KMS-11 (cell line): ENCODE data around the gene DHCR7.

ENCODE experiments used
- H2AFZ ChIP-seq: fragments of 200-600 bp; sonication (generic); 2 replicates; pipeline ENCODE4 v1.6.1; 2016; ENCODE audit warnings: antibody characterized with exemption, mixed run types, low read depth
- H3K27ac ChIP-seq: fragments of 200-600 bp; sonication (generic); 2 replicates; pipeline ENCODE4 v1.6.1; 2016; ENCODE audit warnings: mild to moderate bottlenecking, mixed run types
- H3K27me3 ChIP-seq: fragments of 200-600 bp; sonication (generic); 2 replicates; pipeline ENCODE4 v1.6.1; 2017; ENCODE audit warnings: mild to moderate bottlenecking, low read depth, mixed run types, moderate library complexity; ENCODE audit not compliant: insufficient read depth
- H3K36me3 ChIP-seq: fragments of 200-600 bp; sonication (generic); 2 replicates; pipeline ENCODE4 v1.6.1; 2017; ENCODE audit warnings: mild to moderate bottlenecking, mixed run types; ENCODE audit not compliant: insufficient read depth
- H3K4me1 ChIP-seq: fragments of 200-600 bp; sonication (generic); 2 replicates; pipeline ENCODE4 v1.6.1; 2016; ENCODE audit warnings: mild to moderate bottlenecking, low read depth, mixed run types; ENCODE audit not compliant: poor library complexity, severe bottlenecking
- H3K4me2 ChIP-seq: fragments of 200-600 bp; sonication (generic); 2 replicates; pipeline ENCODE4 v1.7.0; 2016; ENCODE audit warnings: mild to moderate bottlenecking, mixed run types
- H3K4me3 ChIP-seq: fragments of 200-600 bp; sonication (generic); IDR thresholded peaks from 2 replicates; pipeline ENCODE4 v1.6.1; 2017; ENCODE audit warnings: low read depth, low read length, mixed read lengths; ENCODE audit not compliant: insufficient read depth
- H3K79me2 ChIP-seq: fragments of 200-600 bp; sonication (generic); 2 replicates; pipeline ENCODE4 v1.6.1; 2016; ENCODE audit warnings: low read depth, mixed run types; ENCODE audit not compliant: insufficient read depth
- H3K9ac ChIP-seq: fragments of 200-600 bp; sonication (generic); 2 replicates; pipeline ENCODE4 v1.6.1; 2016; ENCODE audit warnings: mild to moderate bottlenecking, mixed run types
- H4K20me1 ChIP-seq: fragments of 200-600 bp; sonication (generic); 2 replicates; pipeline ENCODE4 v1.6.1; 2016; ENCODE audit warnings: mild to moderate bottlenecking, mixed run types; ENCODE audit not compliant: insufficient read depth
- TF ChIP-seq, protein P1 (sequence below): fragments of 200-600 bp; sonication (generic); conservative IDR thresholded peaks from 2 replicates; pipeline ENCODE4 v1.6.1; 2017; ENCODE audit warnings: low read depth, mild to moderate bottlenecking, antibody characterized with exemption, low read length, moderate library complexity, mixed read lengths

DHCR7 gene

GRCh38 chr11:71387200-71387599 lies 61.0 kb downstream of the DHCR7 start:
- H3K27me3 ChIP-seq, result peaks cover 42% of the 10 kb centered on the region
- no peak overlapping the region for H3K27ac ChIP-seq

GRCh38 chr11:71386202-71386601 lies 62.0 kb downstream of the DHCR7 start:
- peaks cover 8% of the 10 kb centered on the region for H3K4me1 ChIP-seq
- H4K20me1 ChIP-seq, result no peaks in the 10 kb centered on the region
- H3K79me2 ChIP-seq, result no peaks in the 10 kb centered on the region
- TF ChIP-seq, protein P1, sequence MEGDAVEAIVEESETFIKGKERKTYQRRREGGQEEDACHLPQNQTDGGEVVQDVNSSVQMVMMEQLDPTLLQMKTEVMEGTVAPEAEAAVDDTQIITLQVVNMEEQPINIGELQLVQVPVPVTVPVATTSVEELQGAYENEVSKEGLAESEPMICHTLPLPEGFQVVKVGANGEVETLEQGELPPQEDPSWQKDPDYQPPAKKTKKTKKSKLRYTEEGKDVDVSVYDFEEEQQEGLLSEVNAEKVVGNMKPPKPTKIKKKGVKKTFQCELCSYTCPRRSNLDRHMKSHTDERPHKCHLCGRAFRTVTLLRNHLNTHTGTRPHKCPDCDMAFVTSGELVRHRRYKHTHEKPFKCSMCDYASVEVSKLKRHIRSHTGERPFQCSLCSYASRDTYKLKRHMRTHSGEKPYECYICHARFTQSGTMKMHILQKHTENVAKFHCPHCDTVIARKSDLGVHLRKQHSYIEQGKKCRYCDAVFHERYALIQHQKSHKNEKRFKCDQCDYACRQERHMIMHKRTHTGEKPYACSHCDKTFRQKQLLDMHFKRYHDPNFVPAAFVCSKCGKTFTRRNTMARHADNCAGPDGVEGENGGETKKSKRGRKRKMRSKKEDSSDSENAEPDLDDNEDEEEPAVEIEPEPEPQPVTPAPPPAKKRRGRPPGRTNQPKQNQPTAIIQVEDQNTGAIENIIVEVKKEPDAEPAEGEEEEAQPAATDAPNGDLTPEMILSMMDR, result no peak
- no peak overlapping the region for H3K4me2 ChIP-seq
- H3K27me3 ChIP-seq, result peaks cover 38% of the 10 kb centered on the region
- H3K9ac ChIP-seq, result no peak overlapping the region
- H3K4me3 ChIP-seq, result no peak overlapping the region
- no peak overlapping the region for H2AFZ ChIP-seq
- H3K27ac ChIP-seq, result no peak overlapping the region
- no peaks in the 10 kb centered on the region for H3K36me3 ChIP-seq

More at GRCh38 chr11:71387200-71387599, 61.0 kb downstream of the DHCR7 start:
- Histone ChIP-seq H3K36me3 (no peaks in the 10 kb centered on the region), H3K4me1 (no peaks in the 10 kb centered on the region), H3K4me3 (no peak overlapping the region), H3K4me2 (no peak overlapping the region), H3K9ac (no peak overlapping the region), H4K20me1 (no peaks in the 10 kb centered on the region), H3K79me2 (no peaks in the 10 kb centered on the region), H2AFZ (no peak overlapping the region)
- TF ChIP-seq, protein P1, result no peak

GRCh38 chr11:71385091-71385490 lies 63.1 kb downstream of the DHCR7 start:
- Histone ChIP-seq H3K4me2 (no peak overlapping the region), H4K20me1 (no peaks in the 10 kb centered on the region), H3K27ac (no peak overlapping the region), H3K79me2 (no peaks in the 10 kb centered on the region), H3K4me1 (peaks cover 8% of the 10 kb centered on the region), H3K36me3 (no peaks in the 10 kb centered on the region), H3K4me3 (no peak overlapping the region), H3K27me3 (peaks cover 33% of the 10 kb centered on the region), H3K9ac (no peak overlapping the region), H2AFZ (no peak overlapping the region)
- TF ChIP-seq, protein P1, result no peak

GRCh38 chr11:71384561-71384960 lies 63.6 kb downstream of the DHCR7 start:
- no peak overlapping the region for H3K4me2 ChIP-seq
- TF ChIP-seq, protein P1, result no peak
- peaks cover 30% of the 10 kb centered on the region for H3K27me3 ChIP-seq
- H4K20me1 ChIP-seq, result no peaks in the 10 kb centered on the region
- H3K4me1 ChIP-seq, result peaks cover 8% of the 10 kb centered on the region
- H3K79me2 ChIP-seq, result no peaks in the 10 kb centered on the region
- H3K9ac ChIP-seq, result no peak overlapping the region
- no peaks in the 10 kb centered on the region for H3K36me3 ChIP-seq
- no peak overlapping the region for H3K27ac ChIP-seq
- no peak overlapping the region for H2AFZ ChIP-seq
- no peak overlapping the region for H3K4me3 ChIP-seq
